CD4-positive, alpha-beta T cell treated with Interleukin-4 for 4 hours (primary cell): ENCODE data around the gene STIM2.

Experiments used
- DNase-seq: peaks from one replicate; pipeline ENCODE4 v3.0.0-alpha.2; 2020

Gene STIM2

GRCh38 chr4:26837993-26838842 is 22.4 kb upstream of the STIM2 start:
- DNase-seq: no peak

DNA sequence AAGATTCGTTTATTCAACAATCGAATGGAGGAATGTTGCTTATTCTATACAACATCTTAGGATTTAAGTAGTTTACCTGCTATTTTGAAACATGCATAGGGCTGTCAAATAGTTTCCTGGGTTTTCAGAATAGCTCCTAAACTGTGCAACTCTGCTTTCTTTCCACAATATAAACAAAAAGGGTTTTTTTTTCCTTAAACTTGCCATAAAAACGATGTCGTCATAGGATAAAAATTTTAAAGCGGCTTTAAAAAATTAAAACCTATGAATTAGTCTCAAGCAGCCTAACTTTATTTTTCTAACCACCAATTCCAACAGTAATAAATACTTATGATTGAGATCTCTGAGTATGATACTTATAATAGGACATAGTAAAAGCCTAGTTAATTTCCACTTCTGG is 21.6 kb upstream of the STIM2 start:
- DNase-seq: no peak

- DNase-seq: no peak
Measured at GRCh38 chr4:26839534-26839951, 21.1 kb upstream of the STIM2 start.

- DNase-seq: no peak
Measured at GRCh38 chr4:26840786-26841185, 19.9 kb upstream of the STIM2 start.

DNA sequence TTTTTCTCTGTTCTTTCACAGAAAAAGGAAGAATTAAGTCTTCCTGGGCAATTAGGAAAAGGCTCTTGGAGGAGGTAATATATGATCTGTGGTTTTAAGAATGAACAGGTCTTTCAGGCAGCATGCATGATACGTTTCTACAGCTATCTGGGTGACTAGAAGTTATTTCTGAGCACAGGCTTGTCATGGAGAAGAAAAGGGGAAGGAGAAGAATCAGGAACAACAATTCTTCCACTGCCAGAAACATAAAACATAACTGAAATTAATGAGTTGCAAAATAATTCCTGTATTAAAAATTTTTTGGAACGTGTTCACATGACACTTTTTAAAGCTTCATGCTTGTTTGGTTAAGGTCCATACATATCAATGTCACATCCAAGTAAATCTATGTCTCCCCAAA is 17.7 kb upstream of the STIM2 start:
- DNase-seq: no peak

- no peak for DNase-seq
Measured at GRCh38 chr4:26850528-26850927, 10.1 kb upstream of the STIM2 start.

GRCh38 chr4:26851129-26851528 is 9.5 kb upstream of the STIM2 start:
- DNase-seq: no peak

GRCh38 chr4:26854701-26855100 is 5.9 kb upstream of the STIM2 start:
- DNase-seq: no peak

DNA sequence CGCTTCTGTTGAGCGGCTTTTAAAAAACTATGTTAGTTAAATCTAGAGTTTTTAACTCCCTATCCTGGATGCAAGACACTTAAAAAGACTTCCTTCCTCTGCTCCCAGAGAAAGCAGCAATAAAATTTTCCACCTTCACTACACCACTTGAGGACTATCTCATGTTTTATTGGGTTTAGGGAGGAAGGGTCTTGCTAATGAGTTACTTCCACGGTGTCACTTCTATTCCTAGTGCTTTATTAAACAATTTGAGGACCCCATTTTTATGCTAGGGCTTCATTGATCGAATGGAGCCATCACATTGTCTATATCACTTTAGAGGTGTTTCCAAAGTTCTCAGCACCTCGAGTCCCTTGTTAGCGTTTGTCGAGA is 3.7 kb upstream of the STIM2 start:
- DNase-seq: no peak

- DNase-seq: peak; percentile 93
Measured at GRCh38 chr4:26857278-26858034, 3.2 kb upstream of the STIM2 start.

- DNase-seq: no peak
Measured at GRCh38 chr4:26858035-26858918, 2.4 kb upstream of the STIM2 start.

DNA sequence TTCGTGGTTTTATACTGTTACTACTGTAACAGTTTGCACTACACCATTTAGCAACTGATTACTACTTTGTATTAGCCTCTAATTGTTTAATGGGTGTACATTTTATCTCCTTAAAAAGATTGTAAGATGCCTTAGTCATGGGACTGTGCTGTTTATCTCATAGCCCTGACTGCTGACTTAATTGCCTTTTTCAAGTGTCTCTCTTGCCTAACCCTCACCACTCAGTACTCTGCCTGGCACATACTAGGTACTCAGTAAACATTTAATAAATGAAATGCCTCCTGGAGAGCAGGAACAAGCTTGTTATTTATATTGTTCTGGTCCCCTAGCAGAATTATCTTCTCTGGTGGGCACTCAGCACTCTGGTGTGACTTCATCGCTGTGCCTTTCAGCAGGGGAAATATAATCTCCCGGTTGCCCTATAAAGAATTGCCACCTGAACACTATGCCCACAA is 1.7 kb upstream of the STIM2 start:
- no peak for DNase-seq

DNA sequence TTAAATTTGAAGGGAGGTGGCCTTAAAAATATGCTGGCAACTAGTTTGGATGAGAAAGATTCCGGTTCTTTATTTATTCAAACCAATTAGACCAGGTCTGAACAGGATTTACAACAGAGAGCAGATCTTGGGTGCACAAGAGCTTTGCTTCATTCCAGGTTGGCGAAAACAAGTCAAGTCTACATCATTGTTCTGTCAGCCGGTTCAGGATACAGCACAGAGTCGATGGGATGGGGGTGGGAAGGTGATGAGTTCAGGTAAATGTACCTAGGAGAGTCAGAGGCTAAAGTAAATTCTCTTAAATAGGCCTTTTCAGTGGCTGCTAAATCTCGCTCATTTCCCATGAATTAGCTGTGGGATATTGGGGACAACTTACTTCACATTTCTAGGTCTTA is 882 bp upstream of the STIM2 start:
- DNase-seq: no peak

DNA sequence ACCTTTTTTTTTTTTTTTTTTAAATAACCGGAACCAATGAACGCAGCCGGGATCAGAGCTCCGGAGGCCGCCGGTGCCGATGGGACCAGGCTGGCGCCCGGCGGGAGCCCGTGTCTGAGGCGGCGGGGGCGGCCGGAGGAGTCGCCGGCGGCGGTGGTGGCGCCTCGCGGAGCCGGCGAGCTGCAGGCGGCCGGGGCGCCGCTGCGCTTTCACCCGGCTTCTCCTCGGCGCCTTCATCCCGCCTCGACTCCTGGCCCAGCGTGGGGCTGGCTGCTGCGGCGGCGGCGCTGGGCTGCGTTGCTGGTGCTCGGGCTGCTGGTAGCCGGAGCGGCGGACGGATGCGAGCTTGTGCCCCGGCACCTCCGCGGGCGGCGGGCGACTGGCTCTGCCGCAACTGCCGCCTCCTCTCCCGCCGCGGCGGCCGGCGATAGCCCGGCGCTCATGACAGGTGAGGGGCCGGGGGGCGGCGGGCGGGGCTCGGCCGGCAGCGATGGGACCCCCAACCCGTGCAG is 337 bp downstream of the STIM2 start:
- peak; percentile 43 for DNase-seq

GRCh38 chr4:26861434-26862186 is 969 bp downstream of the STIM2 start:
- peak; percentile 86 for DNase-seq

- DNase-seq: no peak
Measured at GRCh38 chr4:26862381-26862915, 1.8 kb downstream of the STIM2 start.

- DNase-seq: no peak
Measured at GRCh38 chr4:26863512-26863911, 2.9 kb downstream of the STIM2 start.

- no peak for DNase-seq
Measured at GRCh38 chr4:26864899-26865298, 4.3 kb downstream of the STIM2 start.

GRCh38 chr4:26866203-26866602 is 5.6 kb downstream of the STIM2 start:
- no peak for DNase-seq

DNA sequence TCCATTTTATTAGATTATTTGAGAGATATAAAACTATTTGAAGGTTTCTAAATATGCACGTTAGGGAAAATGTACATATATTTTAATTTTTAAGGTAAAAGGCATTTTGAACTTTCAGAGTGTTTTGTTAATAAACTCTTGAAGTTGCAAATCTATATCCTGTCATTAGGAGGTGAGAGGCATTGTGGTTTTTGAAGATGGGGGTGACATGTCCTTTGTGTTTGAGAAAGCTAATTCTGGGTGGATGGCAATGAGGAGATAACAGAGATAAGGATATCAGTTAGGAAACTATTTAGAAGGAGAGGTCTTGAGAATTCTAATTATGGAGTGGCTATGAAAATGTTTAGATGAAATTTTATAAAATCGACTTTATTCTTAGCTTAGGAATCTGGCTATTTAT is 6.1 kb downstream of the STIM2 start:
- DNase-seq: peak; percentile 45

GRCh38 chr4:26867914-26868684 is 7.5 kb downstream of the STIM2 start:
- no peak for DNase-seq
